Activated CD8-positive, alpha-beta T cell treated with anti-CD3 and anti-CD28 coated beads for 36 hours (primary cell): ENCODE results near the gene ADAM19. TPM values are rescaled to one million over a fixed set of nuclear protein-coding genes. Genes with fewer than 3 reads are reported as not detected.

Source experiments
- ATAC-seq: fragments of 200-7000 bp; cut with Tn5 transposase; one replicate; pipeline ENCODE4 v1.10.0; 2021; ENCODE audit warnings: mild to moderate bottlenecking, moderate library complexity
- CTCF ChIA-PET: fragments of 350-600 bp; sonication (Branson Sonifier 250); formaldehyde crosslinking; loops from one replicate; lab custom pipeline; 2021; ENCODE audit warnings: antibody characterized with exemption; lab: Charles Lee
- POLR2A ChIA-PET: fragments of 350-600 bp; sonication (Branson Sonifier 250); formaldehyde crosslinking; loops from one replicate; lab custom pipeline; 2021; ENCODE audit warnings: antibody characterized with exemption; lab: Charles Lee
- DNase-seq: peaks from one replicate; pipeline ENCODE4 v3.0.0-alpha.2; 2020
- H3K27ac Mint-ChIP-seq: one replicate; pipeline ENCODE4 v1.8.0; 2021; ENCODE audit warnings: mild to moderate bottlenecking, mixed read lengths
- H3K27me3 Mint-ChIP-seq: one replicate; pipeline ENCODE4 v1.8.0; 2021; ENCODE audit warnings: mixed read lengths
- H3K36me3 Mint-ChIP-seq: one replicate; pipeline ENCODE4 v1.8.0; 2021; ENCODE audit warnings: low read depth, mixed read lengths
- H3K4me1 Mint-ChIP-seq: one replicate; pipeline ENCODE4 v1.8.0; 2021; ENCODE audit warnings: low read depth, mixed read lengths
- H3K4me3 Mint-ChIP-seq: one replicate; pipeline ENCODE4 v1.8.0; 2021; ENCODE audit warnings: mild to moderate bottlenecking, moderate library complexity, mixed read lengths
- H3K9me3 Mint-ChIP-seq: one replicate; pipeline ENCODE4 v1.8.0; 2021; ENCODE audit warnings: mixed read lengths
- CTCF ChIP-seq: fragments of 200-600 bp; IDR thresholded peaks from one replicate; pipeline ENCODE4 v1.8.0; 2022; ENCODE audit warnings: antibody characterized with exemption, mild to moderate bottlenecking
- intact Hi-C: fragments of 100-400 bp; cut with micrococcal nuclease; formaldehyde crosslinking; loops from one replicate; pipeline ENCODE4 v1.10.0; 2022
- total RNA-seq, 2 experiments: library from RNA; stranded (reverse); gene quantifications; one replicate each; pipeline ENCODE4 v1.2.3, GENCODE V29; 2021

ADAM19 gene
- total RNA-seq, 2 experiments from 2014 or later: 12.3 to 12.9 TPM

GRCh38 chr5:157529002-157529401 lies 46.6 kb downstream of the ADAM19 start:
- intact Hi-C loops: no loop called here
- Mint-ChIP-seq H3K27me3 (no peaks in the 10 kb centered on the region), H3K36me3 (no peaks in the 10 kb centered on the region), H3K27ac (no peak overlapping the region), H3K9me3 (no peaks in the 10 kb centered on the region), H3K4me3 (no peak overlapping the region), H3K4me1 (no peaks in the 10 kb centered on the region)
- ChIA-PET CTCF (interaction anchor here (1.9 kb wide), 1 partner anchor 214 kb away, joined by 4 read pairs; the partner anchor contains the start of gene LSM11), POLR2A (no interaction called here)
- TF ChIP-seq CTCF: no peak
- ATAC-seq: no peak
- DNase-seq: no peak

GRCh38 chr5:157528036-157528632 lies 47.4 kb downstream of the ADAM19 start:
- ChIA-PET CTCF (no interaction called here), POLR2A (no interaction called here)
- H3K27ac Mint-ChIP-seq: no peak overlapping the region
- no peaks in the 10 kb centered on the region for H3K9me3 Mint-ChIP-seq
- TF ChIP-seq CTCF: no peak
- DNase-seq (no peak), ATAC-seq (no peak)
- H3K27me3 Mint-ChIP-seq: no peaks in the 10 kb centered on the region
- H3K36me3 Mint-ChIP-seq: no peaks in the 10 kb centered on the region
- intact Hi-C loops: no loop called here
- H3K4me1 Mint-ChIP-seq: no peaks in the 10 kb centered on the region
- no peak overlapping the region for H3K4me3 Mint-ChIP-seq

- CTCF ChIA-PET: interaction anchor here (1.1 kb wide), 1 partner anchor 218 kb away, joined by 4 read pairs; no protein-coding TSS in a partner anchor
- no peaks in the 10 kb centered on the region for H3K9me3 Mint-ChIP-seq
- H3K4me3 Mint-ChIP-seq: no peak overlapping the region
- TF ChIP-seq CTCF: no peak
- DNase-seq (no peak), ATAC-seq (no peak)
- H3K27ac Mint-ChIP-seq: no peak overlapping the region
- H3K4me1 Mint-ChIP-seq: peaks cover 1% of the 10 kb centered on the region
- no peaks in the 10 kb centered on the region for H3K36me3 Mint-ChIP-seq
- intact Hi-C loops: no loop called here
- POLR2A ChIA-PET: interaction anchor here (1.5 kb wide), 1 partner anchor 13 kb away, joined by 5 read pairs; no protein-coding TSS in a partner anchor
- H3K27me3 Mint-ChIP-seq: no peaks in the 10 kb centered on the region
Observed at GRCh38 chr5:157524887-157525286, 50.7 kb downstream of the ADAM19 start.

GRCh38 chr5:157523976-157524375 lies 51.6 kb downstream of the ADAM19 start:
- H3K27ac Mint-ChIP-seq: no peak overlapping the region
- intact Hi-C loops: no loop called here
- POLR2A ChIA-PET: interaction anchor here (1.1 kb wide), 1 partner anchor 10 kb away, joined by 3 read pairs; no protein-coding TSS in a partner anchor
- H3K4me3 Mint-ChIP-seq: no peak overlapping the region
- no peaks in the 10 kb centered on the region for H3K27me3 Mint-ChIP-seq
- no peak for DNase-seq
- CTCF ChIA-PET: no interaction called here
- H3K9me3 Mint-ChIP-seq: no peaks in the 10 kb centered on the region
- TF ChIP-seq CTCF: no peak
- H3K4me1 Mint-ChIP-seq: peaks cover 3% of the 10 kb centered on the region
- no peak for ATAC-seq
- H3K36me3 Mint-ChIP-seq: no peaks in the 10 kb centered on the region

- Mint-ChIP-seq H3K27me3 (no peaks in the 10 kb centered on the region), H3K36me3 (peaks cover 1% of the 10 kb centered on the region), H3K9me3 (no peaks in the 10 kb centered on the region), H3K4me1 (peaks cover 8% of the 10 kb centered on the region), H3K27ac (no peak overlapping the region), H3K4me3 (no peak overlapping the region)
- DNase-seq (no peak), ATAC-seq (no peak)
- ChIA-PET POLR2A (no interaction called here), CTCF (no interaction called here)
- no peak for TF ChIP-seq CTCF
- intact Hi-C loops: no loop called here
Observed at GRCh38 chr5:157521704-157522029, 53.9 kb downstream of the ADAM19 start.
